Measurements from ENCODE around the gene FAM237A. TPM values are rescaled to one million over a fixed set of nuclear protein-coding genes. Genes with fewer than 3 reads are reported as not detected.
A peak's percentile ranks its signal among the peaks of the same experiment; 100 is the strongest.

The FAM237A gene
- total RNA-seq, 1 experiment from 2014 or later: not detected

DNA sequence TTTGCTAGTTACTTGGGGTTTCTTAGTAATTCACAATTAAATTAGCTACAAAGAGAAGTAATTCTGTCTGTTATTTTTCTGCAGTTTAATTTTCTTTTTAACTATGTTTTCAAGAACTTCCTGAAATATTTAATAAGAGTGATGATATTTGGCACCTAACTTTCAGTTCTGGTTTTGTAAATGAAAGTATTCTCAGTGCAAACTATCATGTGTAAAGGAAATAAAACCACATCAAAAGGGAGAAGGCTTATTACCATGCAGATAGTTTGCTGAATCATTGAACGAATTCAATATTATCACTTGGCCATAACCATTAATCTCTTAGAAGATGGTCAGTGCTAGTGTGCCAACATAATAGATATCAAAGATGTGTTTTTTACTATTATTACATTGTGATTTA lies 46.7 kb downstream of the FAM237A start:
- DNase-seq (ENCODE audit: low read depth): no peak

DNA sequence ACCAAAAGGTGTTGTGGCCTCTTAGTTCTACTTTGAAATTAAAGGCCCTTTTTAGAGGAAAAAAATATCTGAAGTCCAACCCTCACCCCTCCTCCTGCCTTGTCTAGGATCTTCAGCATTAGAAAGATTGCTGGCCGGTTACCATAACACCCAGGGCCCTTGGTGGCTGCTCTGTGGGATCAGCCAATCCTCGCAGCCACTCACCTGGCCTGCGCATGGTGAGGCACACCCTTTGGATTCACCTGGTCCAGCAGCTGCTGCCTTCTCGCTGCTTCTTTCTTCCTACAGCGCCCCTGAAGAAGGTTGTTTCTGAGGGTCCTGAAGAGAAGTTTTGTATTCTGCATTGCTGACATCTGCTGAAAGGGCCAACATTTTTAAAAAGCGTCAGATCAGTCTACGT lies 50.7 kb downstream of the FAM237A start:
- DNase-seq (ENCODE audit: low read depth): no peak

DNA sequence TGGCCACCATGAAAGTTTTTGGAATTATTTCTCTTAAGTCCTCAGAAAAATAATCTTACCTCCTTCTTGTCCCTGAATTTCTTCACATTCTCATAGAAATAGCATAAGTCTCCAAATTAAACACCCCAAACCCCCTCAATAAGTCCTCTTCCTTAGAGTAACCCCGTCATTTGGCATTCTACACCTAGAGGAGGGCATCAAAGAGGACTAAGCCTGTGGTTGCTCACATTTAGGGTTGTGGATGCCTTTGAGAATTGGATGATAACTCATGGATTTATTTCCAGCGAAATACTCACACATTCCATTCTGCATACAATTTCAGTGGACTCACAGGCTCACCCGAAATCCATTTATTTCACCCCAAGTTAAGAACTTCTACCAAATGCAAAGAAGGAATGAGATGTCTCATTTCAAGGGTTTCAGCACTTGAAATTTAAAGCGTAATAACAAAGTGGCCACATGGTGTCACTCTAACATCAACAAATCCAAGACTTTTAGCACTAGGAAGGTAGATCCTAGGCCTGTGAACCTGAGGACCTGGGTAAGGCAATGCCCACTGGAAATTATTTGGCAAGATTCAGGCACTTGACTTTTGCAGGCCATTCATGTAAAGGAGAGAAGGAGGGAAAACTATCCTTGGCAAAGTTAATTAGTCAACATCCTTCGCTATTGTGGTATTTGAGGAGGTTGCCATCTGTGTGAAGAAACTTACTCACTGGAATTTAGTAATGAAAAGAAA lies 51.3 kb downstream of the FAM237A start:
- DNase-seq (ENCODE audit: low read depth): peak; percentile 46

DNA sequence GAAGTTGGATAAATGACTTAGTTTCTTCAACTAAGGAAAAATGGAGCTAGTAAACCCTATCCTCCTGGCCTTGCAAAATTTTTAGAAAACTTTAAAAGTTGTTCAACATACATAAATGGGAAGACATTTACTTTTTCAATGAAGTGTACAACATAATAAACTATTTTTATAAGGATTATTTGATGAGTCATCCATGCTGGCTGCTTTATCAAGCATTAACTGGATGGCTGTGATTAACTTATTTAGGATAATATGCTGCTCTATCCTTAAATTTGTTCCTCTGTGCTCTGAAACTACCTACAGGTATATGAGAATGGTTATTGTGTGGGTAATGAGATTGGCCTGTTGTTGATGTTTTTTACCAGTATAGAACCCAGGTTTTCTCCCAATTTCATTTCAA lies 54.6 kb downstream of the FAM237A start:
- no peak for DNase-seq (ENCODE audit: low read depth)

DNA sequence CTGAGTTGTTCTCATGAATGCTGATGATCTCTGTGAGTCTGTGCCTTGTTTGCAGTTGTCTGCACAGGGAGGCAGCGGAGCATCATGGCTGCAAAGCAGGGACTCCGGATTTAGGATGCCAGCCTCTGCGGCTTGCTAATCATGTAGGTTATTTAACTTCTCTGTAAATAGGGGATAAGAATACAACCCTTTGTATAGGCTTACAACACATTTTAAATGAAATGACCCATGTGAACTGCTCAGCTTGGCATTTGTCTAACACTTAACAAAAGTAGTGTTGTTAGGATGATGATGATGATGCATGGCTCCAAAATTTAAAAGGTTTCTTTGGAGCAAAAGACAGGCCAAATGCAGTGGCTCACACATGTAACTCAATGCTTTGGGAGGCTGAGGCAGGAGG lies 56.5 kb downstream of the FAM237A start:
- no peak for DNase-seq (ENCODE audit: low read depth)

Other genes with a start within 250 kb of the FAM237A start
- gene ADAM23, start 199.0 kb upstream of the FAM237A start, total RNA-seq (2014; rRNA removed; shearing (Covaris generic)): 1.1 and 2.5 TPM in 2 replicates
- not detected in 2 replicates for gene DYTN, start 75.9 kb downstream of the FAM237A start, total RNA-seq (2014; rRNA removed; shearing (Covaris generic))
- 3.6 and 6.3 TPM in 2 replicates for gene MDH1B, start 122.8 kb downstream of the FAM237A start, total RNA-seq (2014; rRNA removed; shearing (Covaris generic))
- 59.7 and 69.0 TPM in 2 replicates for gene FASTKD2, start 123.1 kb downstream of the FAM237A start, total RNA-seq (2014; rRNA removed; shearing (Covaris generic))